HepG2 (cell line): ENCODE results near the gene LGALS8. TPM values are rescaled to one million over a fixed set of nuclear protein-coding genes. Genes with fewer than 3 reads are reported as not detected.

ENCODE experiments used
- ATAC-seq: fragments of 200-7000 bp; cut with Tn5 transposase; 3 replicates; pipeline ENCODE4 v1.9.1; 2020; ENCODE audit warnings: mild to moderate bottlenecking, moderate library complexity
- BruUV-seq: library from RNA; stranded (reverse); fragments of 400-500 nt; replicated peaks from 2 replicates; lab custom pipeline; 2021; lab: Mats Ljungman, UMichigan
- CTCF ChIA-PET: fragments of 300-600 bp; formaldehyde crosslinking; extraction: SDS; loops from one replicate; lab custom pipeline; 2021; ENCODE audit warnings: low total read pairs, inconsistent platforms, low intra/inter-chr PET ratio; lab: Yijun Ruan, JAX
- POLR2A ChIA-PET: fragments of 350-600 bp; sonication (Branson Sonifier 250); formaldehyde crosslinking; loops from one replicate; lab custom pipeline; 2020; ENCODE audit warnings: antibody characterized with exemption, inconsistent platforms; lab: Yijun Ruan, JAX
- DNase-seq: peaks from one replicate; pipeline ENCODE4 v3.0.0-alpha.2; 2015; ENCODE audit warnings: low spot score
- FAIRE-seq: peaks from 3 replicates; lab custom pipeline; 2011; peaks lifted over from hg19 to GRCh38; lab: Jason Lieb, UNC
- H2AFZ ChIP-seq: one replicate; pipeline ENCODE4 v1.6.1; 2011; ENCODE audit warnings: low read length, inconsistent platforms
- H3K27ac ChIP-seq: fragments of 300-600 bp; 3 replicates; pipeline ENCODE4 v1.8.0; 2011; ENCODE audit warnings: mixed run types, mild to moderate bottlenecking, mixed read lengths, low read length, inconsistent platforms; ENCODE audit not compliant: insufficient read depth; ENCODE audit errors: extremely low read length
- H3K27me3 ChIP-seq, 2 experiments: fragments of 200-600 bp in 1 of 2; 2 replicates in 1 of 2; 3 replicates in 1 of 2; pipeline versions ENCODE4 v1.6.0 to v1.8.0; 2011; ENCODE audit warnings: low read length in 2 of 2, mild to moderate bottlenecking in 2 of 2, moderate library complexity in 2 of 2, inconsistent platforms in 1 of 2; ENCODE audit not compliant: insufficient read depth in 2 of 2, control insufficient read depth in 1 of 2
- H3K36me3 ChIP-seq, 2 experiments: fragments of 200-600 bp in 1 of 2; replicated peaks in 1 of 2; 2 replicates in 1 of 2; 3 replicates in 1 of 2; pipeline versions ENCODE4 v1.5.1 to v1.8.0; 2011; ENCODE audit warnings: low read length in 2 of 2, inconsistent platforms in 1 of 2; ENCODE audit not compliant: insufficient read depth in 2 of 2, control insufficient read depth in 1 of 2
- H3K4me1 ChIP-seq: 2 replicates; pipeline ENCODE4 v1.5.1; 2012; ENCODE audit warnings: low read length, inconsistent platforms; ENCODE audit not compliant: insufficient read depth
- H3K4me2 ChIP-seq: 2 replicates; pipeline ENCODE4 v1.6.0; 2011; ENCODE audit warnings: low read depth, low read length, inconsistent platforms
- H3K4me3 ChIP-seq, 3 experiments: fragments of 200-600 bp in 1 of 3; sonication (generic), shearing (Covaris generic) in 1 of 3; replicated peaks in 1 of 3; 2 replicates each; pipeline ENCODE4 v1.5.1; 2011 to 2016; ENCODE audit warnings: low read length in 3 of 3, inconsistent platforms in 2 of 3, low read depth in 2 of 3, mild to moderate bottlenecking in 2 of 3, control low read depth in 1 of 3, mixed read lengths in 1 of 3; ENCODE audit not compliant: insufficient read depth in 1 of 3
- H3K79me2 ChIP-seq: one replicate; pipeline ENCODE4 v1.6.1; 2011; ENCODE audit warnings: low read length, inconsistent platforms; ENCODE audit not compliant: insufficient read depth
- H3K9ac ChIP-seq: 2 replicates; pipeline ENCODE4 v1.6.0; 2011; ENCODE audit warnings: mild to moderate bottlenecking, low read depth, low read length, inconsistent platforms; ENCODE audit not compliant: insufficient read depth
- H3K9me3 ChIP-seq: 2 replicates; pipeline ENCODE4 v1.5.1; 2012; ENCODE audit warnings: mild to moderate bottlenecking, low read length
- H4K20me1 ChIP-seq: 2 replicates; pipeline ENCODE4 v1.6.0; 2011; ENCODE audit warnings: inconsistent platforms, mild to moderate bottlenecking, low read length, moderate library complexity; ENCODE audit not compliant: insufficient read depth
- ADNP ChIP-seq: sonication (generic); formaldehyde crosslinking; IDR thresholded peaks from 2 replicates; pipeline ENCODE4 v1.4.0; 2020; ENCODE audit warnings: missing genetic modification reagents
- BORCS8-MEF2B ChIP-seq: sonication (generic); formaldehyde crosslinking; IDR thresholded peaks from 2 replicates; pipeline ENCODE4 v1.8.0; 2022; ENCODE audit warnings: mild to moderate bottlenecking, missing genetic modification reagents
- HDAC6 ChIP-seq: fragments of 200-600 bp; sonication (generic); IDR thresholded peaks from 2 replicates; pipeline ENCODE4 v1.7.0; 2017; ENCODE audit warnings: mild to moderate bottlenecking, antibody characterized with exemption, low read length, low read depth
- TARDBP ChIP-seq: sonication (generic); formaldehyde crosslinking; IDR thresholded peaks from 2 replicates; pipeline ENCODE4 v1.8.0; 2022; ENCODE audit warnings: mild to moderate bottlenecking, missing genetic modification reagents
- TCF7 ChIP-seq: sonication (generic); IDR thresholded peaks from 2 replicates; pipeline ENCODE4 v1.6.1; 2016; ENCODE audit warnings: antibody characterized with exemption, low read depth
- TEAD3 ChIP-seq: optimal IDR thresholded peaks from 2 replicates; pipeline ENCODE3; 2016; ENCODE audit warnings: borderline replicate concordance
- ZBTB2 ChIP-seq: sonication (generic); formaldehyde crosslinking; IDR thresholded peaks from 2 replicates; pipeline ENCODE4 v1.8.0; 2022; ENCODE audit warnings: low read depth, missing genetic modification reagents
- ZNF468 ChIP-seq: sonication (generic); formaldehyde crosslinking; IDR thresholded peaks from 2 replicates; pipeline ENCODE4 v1.8.0; 2022; ENCODE audit warnings: mild to moderate bottlenecking, moderate library complexity, missing genetic modification reagents
- ZNF83 ChIP-seq: sonication (generic); formaldehyde crosslinking; IDR thresholded peaks from 2 replicates; pipeline ENCODE4 v1.4.0; 2020; ENCODE audit warnings: missing genetic modification reagents, mild to moderate bottlenecking, borderline replicate concordance
- WGBS: methylation state at CpG from one replicate; pipeline ENCODE4 v1.1.6; 2017; ENCODE audit warnings: low lambda C conversion rate; 5-methylcytosine and 5-hydroxymethylcytosine counted together
- in situ Hi-C: cut with HindIII; loops from 2 replicates; pipeline ENCODE4 v1.10.0; 2017; ENCODE audit warnings: low pct_unique_long_range_greater_than_20kb; ENCODE audit not compliant: extremely low pct_ligation_motif_present
- intact Hi-C: fragments of 100-400 bp; cut with micrococcal nuclease; formaldehyde crosslinking; loops from one replicate; pipeline ENCODE4 v1.10.0; 2022; ENCODE audit not compliant: unreplicated experiment
- polyA plus RNA-seq, 8 experiments: library from polyadenylated mRNA; depleted of rRNA in 3 of 8; stranded (reverse) in 7 of 8; unstranded in 1 of 8; fragments of >200 nt; fragmentation: Illumina TruSeq in 4 of 8; extraction: Trizol in 4 of 8; gene quantifications; 2 replicates each; pipeline versions ENCODE4 v1.2.1 to v1.2.3, GENCODE V29; 2011 to 2016; ENCODE audit warnings: low read depth in 4 of 8, missing spikeins in 1 of 8, mixed read lengths in 1 of 8; ENCODE audit not compliant: insufficient read depth in 1 of 8
- total RNA-seq, 5 experiments: library from RNA; depleted of rRNA; stranded (reverse); fragments of >200 nt; fragmentation: Illumina TruSeq; extraction: Trizol; gene quantifications; 2 replicates each; pipeline ENCODE4 v1.2.3, GENCODE V29; 2016; ENCODE audit warnings: low read depth in 1 of 5
- TF ChIP-seq, protein P1 (sequence below): sonication (generic); formaldehyde crosslinking; IDR thresholded peaks from 2 replicates; pipeline ENCODE4; 2020; ENCODE audit warnings: missing genetic modification reagents, mild to moderate bottlenecking, borderline replicate concordance

The LGALS8 gene
- total and polyA plus RNA-seq, 2 of the 13 experiments (the other 11 are each of a cell fraction or from before 2014, with no cell fraction given), result 29.3 to 185 TPM

DNA sequence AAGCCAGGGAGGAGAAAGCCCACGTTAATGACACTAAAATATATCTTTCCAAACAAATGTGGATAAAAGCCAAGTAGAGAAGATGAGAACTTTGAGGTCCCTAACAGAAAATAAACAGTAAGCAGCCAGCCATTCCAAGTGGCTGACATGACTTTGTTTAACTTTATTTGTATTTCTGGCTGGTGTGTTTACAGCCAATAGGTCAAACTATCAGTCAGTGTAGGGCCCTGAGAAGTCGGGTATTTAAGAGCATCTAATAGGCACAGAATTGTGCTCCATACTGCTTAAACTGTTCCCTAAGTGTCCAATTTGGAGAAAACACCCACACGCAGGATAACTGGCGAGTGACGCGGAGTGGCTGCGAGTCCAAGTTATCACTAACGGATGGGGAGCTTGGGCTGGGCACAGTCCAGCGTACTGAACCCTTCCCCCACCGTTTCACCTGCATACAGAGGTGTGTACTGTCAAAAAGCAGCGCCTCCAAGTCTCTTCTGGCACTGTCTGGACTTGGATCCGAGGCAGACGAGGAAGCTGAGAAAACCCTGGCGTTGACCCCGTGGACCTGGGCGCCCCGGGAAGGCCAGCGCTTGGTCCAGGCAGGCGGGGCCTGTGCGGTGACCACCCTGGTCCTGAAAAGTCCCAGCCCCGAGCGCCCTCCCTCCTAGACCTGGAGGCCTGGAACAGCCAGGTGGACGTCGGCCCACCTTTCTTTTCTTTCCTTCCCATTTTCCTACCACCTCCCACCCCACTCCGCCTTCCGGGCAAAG is 662 bp upstream of the LGALS8 start:
- no peak overlapping the region for H2AFZ ChIP-seq
- POLR2A ChIA-PET, result interaction anchor here (0.6 to 2.4 kb wide), 7 partner anchors 8 to 1195 kb away, joined by 3 to 26 read pairs (median 7); partner anchors contain the start of gene ARID4B
- DNase-seq, result peak; percentile 54
- H4K20me1 ChIP-seq, result no peaks in the 10 kb centered on the region
- peaks cover 38% of the 10 kb centered on the region for H3K79me2 ChIP-seq
- BruUV-seq, result no TSS peak
- FAIRE-seq, result no peak
- intact Hi-C loops, result loop anchor here (2.0 to 5.0 kb wide), 2 partner anchors 32 to 126 kb away; no protein-coding TSS in a partner anchor
- H3K9ac ChIP-seq, result peak overlapping the region; percentile 82
- peak overlapping the region; percentile 74 to 95 (median 80) for H3K4me3 ChIP-seq
- ATAC-seq, result peak; percentile 84
- H3K9me3 ChIP-seq, result no peaks in the 10 kb centered on the region
- no peaks in the 10 kb centered on the region; a peak in 1 of 5 replicates for H3K27me3 ChIP-seq
- peaks cover 4 to 16% of the 10 kb centered on the region in 2 experiments; a peak in 4 of 5 replicates for H3K36me3 ChIP-seq
- peak overlapping the region; percentile 88 for H3K4me2 ChIP-seq
- peaks cover 73% of the 10 kb centered on the region for H3K4me1 ChIP-seq
- peak overlapping the region; percentile 93 for H3K27ac ChIP-seq
- WGBS, result under 1% methylated on average over 13 of the region's 26 CpGs
- CTCF ChIA-PET, result no interaction called here
- in situ Hi-C loops, result no loop called here
- no peak for TF ChIP-seq ADNP (CRISPR knock-in tag)
- TF ChIP-seq ZNF468 (CRISPR knock-in tag), result no peak
- peak; percentile 74; the same call in 1 of the 2 replicates for TF ChIP-seq TARDBP (CRISPR knock-in tag)
- TF ChIP-seq, protein P1, sequence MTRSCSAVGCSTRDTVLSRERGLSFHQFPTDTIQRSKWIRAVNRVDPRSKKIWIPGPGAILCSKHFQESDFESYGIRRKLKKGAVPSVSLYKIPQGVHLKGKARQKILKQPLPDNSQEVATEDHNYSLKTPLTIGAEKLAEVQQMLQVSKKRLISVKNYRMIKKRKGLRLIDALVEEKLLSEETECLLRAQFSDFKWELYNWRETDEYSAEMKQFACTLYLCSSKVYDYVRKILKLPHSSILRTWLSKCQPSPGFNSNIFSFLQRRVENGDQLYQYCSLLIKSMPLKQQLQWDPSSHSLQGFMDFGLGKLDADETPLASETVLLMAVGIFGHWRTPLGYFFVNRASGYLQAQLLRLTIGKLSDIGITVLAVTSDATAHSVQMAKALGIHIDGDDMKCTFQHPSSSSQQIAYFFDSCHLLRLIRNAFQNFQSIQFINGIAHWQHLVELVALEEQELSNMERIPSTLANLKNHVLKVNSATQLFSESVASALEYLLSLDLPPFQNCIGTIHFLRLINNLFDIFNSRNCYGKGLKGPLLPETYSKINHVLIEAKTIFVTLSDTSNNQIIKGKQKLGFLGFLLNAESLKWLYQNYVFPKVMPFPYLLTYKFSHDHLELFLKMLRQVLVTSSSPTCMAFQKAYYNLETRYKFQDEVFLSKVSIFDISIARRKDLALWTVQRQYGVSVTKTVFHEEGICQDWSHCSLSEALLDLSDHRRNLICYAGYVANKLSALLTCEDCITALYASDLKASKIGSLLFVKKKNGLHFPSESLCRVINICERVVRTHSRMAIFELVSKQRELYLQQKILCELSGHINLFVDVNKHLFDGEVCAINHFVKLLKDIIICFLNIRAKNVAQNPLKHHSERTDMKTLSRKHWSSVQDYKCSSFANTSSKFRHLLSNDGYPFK (CRISPR knock-in tag), result no peak; the same call in 1 of the 2 replicates
- TF ChIP-seq ZBTB2 (CRISPR knock-in tag), result no peak
- TF ChIP-seq HDAC6, result no peak
- TF ChIP-seq BORCS8-MEF2B (CRISPR knock-in tag), result 0 out of 2 replicates have a peak, but pooled peaks have one; percentile 16
- TF ChIP-seq ZNF83 (CRISPR knock-in tag), result peak; percentile 62; the same call in 1 of the 2 replicates
- no peak for TF ChIP-seq TCF7
- TF ChIP-seq TEAD3, result peak; percentile 18
